HG02981 (cell line): ENCODE data around the gene UNC79.

Source experiments
- ATAC-seq: cut with Tn5 transposase; IDR thresholded peaks from one replicate; pipeline ENCODE4 v1.9.1; 2021; ENCODE audit warnings: mild to moderate bottlenecking, moderate library complexity; ENCODE audit not compliant: unreplicated experiment

Gene UNC79

GRCh38 chr14:93705513-93706156 lies 274.9 kb downstream of the UNC79 start:
- ATAC-seq = no peak

DNA sequence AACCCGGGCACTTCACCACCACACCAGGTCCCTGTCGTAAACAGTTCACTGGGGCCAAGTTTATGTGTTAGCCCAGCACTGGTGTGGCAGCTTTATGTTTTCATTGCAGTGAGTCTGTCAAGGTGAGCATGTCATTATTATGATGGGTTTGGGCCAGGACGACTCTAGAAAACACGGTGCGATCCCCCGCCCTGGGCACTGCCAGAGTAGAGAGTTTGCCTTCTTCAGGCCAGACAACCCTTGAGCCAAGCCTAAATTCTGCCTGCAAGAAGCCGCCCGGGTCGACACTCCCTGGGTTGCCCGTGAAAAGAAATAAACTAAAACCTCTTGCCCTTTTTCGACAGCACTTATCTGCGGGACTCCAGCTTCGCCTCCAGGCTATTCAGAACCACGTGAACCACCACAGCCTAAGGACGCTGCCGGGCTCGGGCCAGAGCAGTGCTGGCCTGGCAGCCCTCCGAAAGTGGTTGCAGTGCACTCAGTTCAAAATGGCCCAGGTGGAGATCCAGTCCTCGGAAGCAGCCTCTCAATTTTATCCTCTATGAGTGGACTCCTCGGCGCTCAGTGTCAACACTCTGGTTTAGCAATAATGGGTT lies 275.7 kb downstream of the UNC79 start:
- ATAC-seq = no peak

DNA sequence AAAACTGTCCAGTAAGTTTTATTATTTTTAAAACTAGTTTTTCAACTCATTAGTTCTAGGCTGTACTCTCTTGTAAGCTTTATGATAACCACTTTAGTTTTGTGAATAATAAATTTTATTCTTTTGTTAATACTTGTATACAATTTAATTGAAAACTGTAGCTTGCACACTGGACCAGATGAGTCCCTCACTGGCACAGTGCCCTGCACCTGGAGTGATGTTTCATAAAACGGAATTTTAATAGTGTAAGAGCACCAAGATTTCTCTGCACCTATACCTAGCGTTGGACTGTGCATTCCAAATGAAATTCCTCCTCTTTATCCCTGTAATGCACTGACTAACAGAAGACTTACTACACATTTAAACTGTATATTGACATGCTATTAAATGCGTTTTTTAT lies 276.7 kb downstream of the UNC79 start:
- ATAC-seq = no peak

DNA sequence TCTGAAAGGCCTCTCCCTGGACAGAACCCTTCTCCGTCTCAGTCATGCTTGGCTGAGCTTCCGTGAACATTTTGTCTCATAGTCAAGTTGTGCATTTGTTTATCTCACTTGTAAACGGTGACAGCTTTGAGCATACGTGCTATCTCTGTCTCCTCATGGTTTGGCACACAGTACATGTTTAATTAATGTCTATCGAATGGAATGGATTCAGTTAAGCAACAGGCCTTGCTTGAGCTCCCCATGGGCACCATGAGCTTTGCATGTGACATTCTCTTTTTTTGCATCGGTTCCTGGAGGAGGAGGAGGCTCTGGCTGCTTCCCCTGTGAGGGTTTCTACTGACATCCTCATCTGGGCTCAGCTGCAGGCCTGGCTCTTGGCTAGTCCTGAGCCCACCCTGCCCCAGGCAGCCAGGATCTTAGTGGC lies 277.6 kb downstream of the UNC79 start:
- ATAC-seq = no peak

DNA sequence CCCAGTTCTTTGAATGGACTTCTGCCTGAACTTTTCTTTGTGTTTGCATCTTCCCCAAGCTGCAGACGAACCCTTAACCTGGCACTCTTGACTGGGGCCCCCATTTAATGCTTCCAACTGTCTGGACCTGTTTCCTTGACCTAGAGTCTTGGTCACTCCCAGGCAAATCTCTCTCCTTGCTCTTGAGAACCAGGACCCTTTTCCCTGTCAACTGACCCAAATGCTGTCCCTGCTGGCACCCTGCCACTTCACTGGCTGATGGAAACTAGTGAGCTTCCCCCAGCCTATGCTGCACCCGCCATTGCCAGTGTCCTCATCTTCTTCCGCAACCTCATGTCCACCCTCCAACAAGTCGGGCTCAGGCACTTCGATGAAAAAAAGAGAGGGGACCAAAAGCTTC lies 278.1 kb downstream of the UNC79 start:
- no peak for ATAC-seq

- ATAC-seq = no peak
Observed at GRCh38 chr14:93709249-93709648, 278.5 kb downstream of the UNC79 start.

- ATAC-seq = no peak
Observed at GRCh38 chr14:93712079-93712837, 281.5 kb downstream of the UNC79 start.

DNA sequence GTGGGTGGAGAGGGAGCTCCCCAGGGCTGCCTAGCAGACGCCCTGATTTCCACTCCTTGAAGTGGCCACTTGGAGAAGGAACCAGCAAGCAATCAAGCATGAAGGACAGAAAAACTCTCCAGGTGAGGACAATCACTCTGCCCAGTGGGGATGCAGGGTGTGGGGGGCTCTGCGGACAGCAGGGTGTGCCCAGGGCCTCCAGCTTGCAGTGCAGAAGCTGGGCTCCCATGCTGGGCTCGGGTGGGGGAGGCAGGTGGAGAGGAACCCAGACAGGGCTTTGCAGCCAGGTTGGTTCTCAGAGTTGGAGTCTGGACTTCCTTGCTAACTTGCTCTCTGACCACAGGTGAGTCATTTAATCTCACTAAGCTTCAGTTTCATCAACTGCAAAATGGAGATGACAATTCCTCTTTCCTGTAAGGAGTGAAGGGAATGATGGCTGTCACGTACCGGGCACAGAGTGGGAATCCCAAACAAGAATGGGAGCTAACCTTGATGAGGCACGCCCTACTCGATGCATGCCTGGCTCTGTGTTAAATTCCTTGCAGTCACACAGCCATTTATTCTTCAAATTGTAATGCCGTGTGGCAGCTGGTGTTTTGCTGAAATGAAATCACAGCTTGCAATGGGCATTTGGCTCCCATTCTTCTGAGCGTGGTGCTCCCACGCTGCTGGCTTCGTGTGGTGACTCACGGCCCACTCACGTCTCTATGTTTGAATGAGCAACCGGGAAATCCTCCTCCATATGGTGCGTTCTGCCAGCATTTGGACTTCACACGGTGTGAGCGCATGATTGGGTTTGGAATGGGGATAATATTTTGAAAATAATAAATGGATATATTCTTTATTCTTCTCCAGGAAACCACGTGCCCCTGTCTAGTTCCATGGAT lies 282.3 kb downstream of the UNC79 start:
- ATAC-seq = no peak

DNA sequence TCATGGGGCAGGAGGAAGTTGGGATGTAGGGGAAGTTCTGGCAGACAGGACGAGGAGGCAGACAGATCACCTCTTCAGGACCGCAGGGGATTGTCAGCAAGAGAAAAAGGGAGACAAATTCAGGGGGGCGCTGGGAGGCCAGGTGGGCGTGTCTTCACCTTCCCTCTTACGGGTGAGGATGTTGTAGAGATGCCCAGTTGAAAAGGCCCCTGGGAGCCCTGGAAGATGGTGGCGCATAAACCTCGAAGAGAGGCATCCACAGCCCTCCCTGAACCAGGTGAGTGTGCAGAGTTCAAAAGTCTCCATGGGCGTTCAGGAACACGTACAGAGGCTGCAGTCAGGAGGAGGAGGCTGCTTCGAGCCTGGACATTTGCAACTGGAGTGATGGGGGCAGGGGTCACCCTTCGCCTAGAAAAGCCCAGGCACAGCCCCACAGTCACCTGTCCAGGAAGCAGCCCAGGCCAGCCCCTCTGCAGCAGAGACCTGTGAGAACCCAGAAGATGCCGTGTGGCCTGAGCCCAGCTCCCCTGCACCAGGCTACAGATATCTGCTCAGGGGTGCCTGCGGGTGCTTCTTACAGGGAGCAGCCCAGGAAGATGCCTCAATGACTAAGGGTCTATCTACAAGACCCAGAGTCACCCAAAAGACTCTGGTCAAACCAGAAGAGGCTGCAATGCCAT lies 283.1 kb downstream of the UNC79 start:
- ATAC-seq = no peak

DNA sequence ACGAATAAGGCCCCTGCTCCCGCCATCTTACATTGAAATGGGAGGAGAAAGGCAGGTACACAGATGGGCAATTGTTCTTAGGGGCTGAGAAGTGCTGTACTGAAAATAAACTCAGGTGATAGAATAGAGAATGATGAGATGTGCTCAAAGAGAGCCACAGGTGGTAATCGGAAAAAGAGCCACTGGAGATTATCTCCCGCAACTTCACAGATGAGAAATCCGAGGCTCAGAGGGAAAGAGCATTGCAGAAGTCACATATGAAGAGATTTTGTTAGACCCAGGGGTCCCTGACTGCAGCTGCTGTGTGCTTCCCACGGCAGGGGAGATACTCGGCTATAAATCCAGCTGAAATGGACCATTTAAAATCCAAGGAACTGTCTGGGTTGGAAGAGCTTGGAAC lies 283.9 kb downstream of the UNC79 start:
- no peak for ATAC-seq

DNA sequence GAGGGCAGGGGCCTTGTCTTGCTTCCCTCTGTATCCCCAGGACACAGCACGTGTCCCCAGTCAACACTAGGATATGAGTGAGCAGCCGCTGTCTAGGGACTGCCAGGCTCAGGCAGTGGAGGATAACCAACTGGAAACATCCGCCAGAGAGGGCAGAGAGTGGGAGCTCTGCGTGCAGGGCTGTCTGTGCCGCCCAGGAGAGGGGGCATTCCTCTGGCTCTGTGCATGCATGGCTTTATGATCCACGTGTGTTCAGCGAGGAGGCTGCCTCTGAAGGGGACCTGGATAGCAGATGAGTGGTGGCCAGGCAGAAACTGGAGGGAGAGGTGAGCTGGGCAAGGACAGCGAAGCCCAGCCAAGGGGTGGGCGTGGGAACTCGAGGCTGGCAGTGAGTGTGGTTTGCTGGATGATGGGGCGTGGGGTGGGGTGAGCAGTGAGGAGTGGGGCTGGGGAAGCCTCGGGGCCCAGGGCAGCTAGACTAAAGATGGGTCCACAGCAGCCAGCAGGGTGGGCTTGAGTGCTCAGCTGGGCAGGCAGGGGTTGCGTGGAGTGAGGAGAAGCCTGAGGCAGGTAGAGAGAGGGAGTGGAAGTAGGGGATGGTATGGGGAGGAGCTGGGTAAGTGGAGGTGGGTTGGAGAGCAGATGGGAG lies 284.7 kb downstream of the UNC79 start:
- ATAC-seq = no peak

GRCh38 chr14:93716002-93716745 lies 285.4 kb downstream of the UNC79 start:
- ATAC-seq = no peak

- no peak for ATAC-seq
Observed at GRCh38 chr14:93716746-93717667, 286.3 kb downstream of the UNC79 start.

GRCh38 chr14:93717668-93718320 lies 287.1 kb downstream of the UNC79 start:
- ATAC-seq = no peak

- no peak for ATAC-seq
Observed at GRCh38 chr14:93719256-93719655, 288.5 kb downstream of the UNC79 start.

DNA sequence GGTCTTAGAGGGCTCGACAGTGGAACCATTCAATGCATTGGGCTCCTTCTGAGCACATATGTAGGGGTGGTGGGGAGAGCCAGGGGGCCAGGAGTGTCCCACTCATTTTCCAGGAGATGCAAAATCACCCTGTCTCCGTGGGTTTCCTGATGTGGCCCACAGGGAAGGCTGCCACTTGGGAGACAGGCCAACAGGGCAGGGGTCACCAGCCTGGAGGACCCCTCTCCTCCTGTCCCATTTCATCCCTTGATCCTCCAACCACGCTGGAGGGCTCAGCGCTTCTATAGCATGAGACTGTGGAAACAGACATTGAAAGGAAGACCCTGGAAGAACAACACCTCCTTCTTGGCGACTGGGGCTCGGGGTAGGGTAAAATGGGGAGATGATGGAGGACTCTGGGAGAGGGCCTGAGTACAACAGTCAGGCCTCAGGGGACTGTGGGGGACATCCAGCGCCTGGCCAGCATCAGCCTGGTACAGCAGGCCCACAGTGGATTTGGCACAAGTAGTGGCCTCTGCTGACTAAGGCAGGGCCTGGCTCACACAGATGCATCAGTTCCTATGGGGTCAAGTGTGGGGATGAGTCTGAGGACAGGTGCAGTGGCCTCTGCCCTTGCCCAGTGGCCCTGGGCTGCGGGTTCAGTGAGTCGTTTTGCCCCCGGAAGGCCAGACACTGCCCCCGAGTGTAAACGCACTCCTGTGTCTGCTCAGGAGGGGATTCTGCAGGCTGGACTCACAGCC lies 289.5 kb downstream of the UNC79 start:
- no peak for ATAC-seq

GRCh38 chr14:93720981-93721483 lies 290.3 kb downstream of the UNC79 start:
- ATAC-seq = no peak
